Measurements from ENCODE around the gene UGT1A9.

- TF ChIP-seq GABPA (IDR thresholded peaks at IDR 0.05; ENCODE audit: low read depth, low read length) (no peak), GABPA (CRISPR knock-in tag; IDR thresholded peaks at IDR 0.05; ENCODE audit: low read depth) (no peak), POLR2A (IDR thresholded peaks at IDR 0.05; ENCODE audit: insufficient read depth in 1 of 2, low read depth in 2 of 2, low read length in 2 of 2) (no peak), ZNF33A (CRISPR knock-in tag; IDR thresholded peaks at IDR 0.05; ENCODE audit: borderline replicate concordance) (no peak), SETDB1 (CRISPR knock-in tag; IDR thresholded peaks at IDR 0.05; ENCODE audit: borderline replicate concordance) (no peak), ZZZ3 (CRISPR knock-in tag; IDR thresholded peaks at IDR 0.05; ENCODE audit: borderline replicate concordance) (no peak)
- TF ChIP-seq, protein P1, sequence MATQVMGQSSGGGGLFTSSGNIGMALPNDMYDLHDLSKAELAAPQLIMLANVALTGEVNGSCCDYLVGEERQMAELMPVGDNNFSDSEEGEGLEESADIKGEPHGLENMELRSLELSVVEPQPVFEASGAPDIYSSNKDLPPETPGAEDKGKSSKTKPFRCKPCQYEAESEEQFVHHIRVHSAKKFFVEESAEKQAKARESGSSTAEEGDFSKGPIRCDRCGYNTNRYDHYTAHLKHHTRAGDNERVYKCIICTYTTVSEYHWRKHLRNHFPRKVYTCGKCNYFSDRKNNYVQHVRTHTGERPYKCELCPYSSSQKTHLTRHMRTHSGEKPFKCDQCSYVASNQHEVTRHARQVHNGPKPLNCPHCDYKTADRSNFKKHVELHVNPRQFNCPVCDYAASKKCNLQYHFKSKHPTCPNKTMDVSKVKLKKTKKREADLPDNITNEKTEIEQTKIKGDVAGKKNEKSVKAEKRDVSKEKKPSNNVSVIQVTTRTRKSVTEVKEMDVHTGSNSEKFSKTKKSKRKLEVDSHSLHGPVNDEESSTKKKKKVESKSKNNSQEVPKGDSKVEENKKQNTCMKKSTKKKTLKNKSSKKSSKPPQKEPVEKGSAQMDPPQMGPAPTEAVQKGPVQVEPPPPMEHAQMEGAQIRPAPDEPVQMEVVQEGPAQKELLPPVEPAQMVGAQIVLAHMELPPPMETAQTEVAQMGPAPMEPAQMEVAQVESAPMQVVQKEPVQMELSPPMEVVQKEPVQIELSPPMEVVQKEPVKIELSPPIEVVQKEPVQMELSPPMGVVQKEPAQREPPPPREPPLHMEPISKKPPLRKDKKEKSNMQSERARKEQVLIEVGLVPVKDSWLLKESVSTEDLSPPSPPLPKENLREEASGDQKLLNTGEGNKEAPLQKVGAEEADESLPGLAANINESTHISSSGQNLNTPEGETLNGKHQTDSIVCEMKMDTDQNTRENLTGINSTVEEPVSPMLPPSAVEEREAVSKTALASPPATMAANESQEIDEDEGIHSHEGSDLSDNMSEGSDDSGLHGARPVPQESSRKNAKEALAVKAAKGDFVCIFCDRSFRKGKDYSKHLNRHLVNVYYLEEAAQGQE (IDR thresholded peaks at IDR 0.05; ENCODE audit: borderline replicate concordance in 1 of 2, low read depth in 1 of 2, low read length in 2 of 2) = no peak
These were observed 92.6 kb downstream of the UGT1A9 start for GRCh38 chr2:233764264-233764663.
